NT2/D1 (cell line): Measurements from ENCODE around the gene HRCT1.
"Not testable (repeated sequence)": the region's sequence is repeated elsewhere in the genome, so short reads cannot be mapped to it uniquely, and the experiment has no call there.

Experiments
- DNase-seq: peaks from one replicate; pipeline ENCODE4 v3.0.0-alpha.2; 2011; ENCODE audit warnings: low read depth, low spot score
- H3K27me3 ChIP-seq: 2 replicates; pipeline ENCODE4 v1.6.0; 2011; ENCODE audit warnings: mild to moderate bottlenecking; ENCODE audit not compliant: insufficient read length, insufficient read depth
- H3K36me3 ChIP-seq: 2 replicates; pipeline ENCODE4 v1.6.1; 2011; ENCODE audit warnings: mild to moderate bottlenecking, low read length, mixed read lengths; ENCODE audit not compliant: insufficient read depth, insufficient read length
- H3K4me1 ChIP-seq: 2 replicates; pipeline ENCODE4 v1.5.1; 2011; ENCODE audit not compliant: insufficient read depth, insufficient read length
- H3K4me3 ChIP-seq: 2 replicates; pipeline ENCODE4 v1.5.1; 2011; ENCODE audit warnings: low read depth; ENCODE audit not compliant: insufficient read length
- H3K9ac ChIP-seq: 2 replicates; pipeline ENCODE4 v1.6.0; 2011; ENCODE audit warnings: low read depth; ENCODE audit not compliant: insufficient read length
- H3K9me3 ChIP-seq: 2 replicates; pipeline ENCODE4 v1.5.1; 2011; ENCODE audit warnings: mild to moderate bottlenecking, low read length; ENCODE audit not compliant: insufficient read depth
- SUZ12 ChIP-seq: IDR thresholded peaks from 2 replicates; pipeline ENCODE4 v1.6.1; 2011; ENCODE audit not compliant: insufficient read length, insufficient read depth; ENCODE audit errors: extremely low read depth
- YY1 ChIP-seq: IDR thresholded peaks from 2 replicates; pipeline ENCODE4 v1.6.1; 2011; ENCODE audit not compliant: insufficient read length, insufficient read depth
- ZNF274 ChIP-seq: IDR thresholded peaks from 2 replicates; pipeline ENCODE4 v1.6.1; 2011; ENCODE audit warnings: mild to moderate bottlenecking, low read depth, low read length

HRCT1 gene

GRCh38 chr9:35923927-35924763 lies 18.1 kb downstream of the HRCT1 start:
- no peaks in the 10 kb centered on the region for H3K9me3 ChIP-seq
- H3K36me3 ChIP-seq = no peaks in the 10 kb centered on the region
- no peak overlapping the region for H3K4me3 ChIP-seq
- no peaks in the 10 kb centered on the region for H3K4me1 ChIP-seq
- H3K27me3 ChIP-seq = no peaks in the 10 kb centered on the region
- no peak overlapping the region for H3K9ac ChIP-seq
- no peak for DNase-seq
- no peak for TF ChIP-seq YY1
- TF ChIP-seq SUZ12 = no peak
- no peak for TF ChIP-seq ZNF274

- no peak overlapping the region for H3K9ac ChIP-seq
Observed at GRCh38 chr9:35928591-35929452, 22.8 kb downstream of the HRCT1 start.

GRCh38 chr9:35929453-35929718 lies 23.4 kb downstream of the HRCT1 start:
- Histone ChIP-seq H3K4me3 (no peak overlapping the region), H3K4me1 (no peaks in the 10 kb centered on the region), H3K27me3 (no peaks in the 10 kb centered on the region), H3K36me3 (no peaks in the 10 kb centered on the region), H3K9me3 (no peaks in the 10 kb centered on the region), H3K9ac (no peak overlapping the region)
- TF ChIP-seq SUZ12 (no peak), YY1 (no peak), ZNF274 (no peak)
- DNase-seq = no peak

More at GRCh38 chr9:35928591-35929452, 22.8 kb downstream of the HRCT1 start:
- no peak for DNase-seq
- Histone ChIP-seq H3K36me3 (no peaks in the 10 kb centered on the region), H3K9me3 (no peaks in the 10 kb centered on the region), H3K4me3 (no peak overlapping the region), H3K4me1 (no peaks in the 10 kb centered on the region), H3K27me3 (no peaks in the 10 kb centered on the region)
- no peak for TF ChIP-seq YY1
- no peak for TF ChIP-seq SUZ12
- no peak for TF ChIP-seq ZNF274

- Histone ChIP-seq H3K27me3 (no peaks in the 10 kb centered on the region), H3K4me3 (no peak overlapping the region), H3K9ac (no peak overlapping the region), H3K9me3 (no peaks in the 10 kb centered on the region), H3K4me1 (no peaks in the 10 kb centered on the region), H3K36me3 (no peaks in the 10 kb centered on the region)
- DNase-seq = no peak
- TF ChIP-seq YY1 = no peak
- no peak for TF ChIP-seq ZNF274
- no peak for TF ChIP-seq SUZ12
Observed at GRCh38 chr9:35930521-35930920, 24.5 kb downstream of the HRCT1 start.

- Histone ChIP-seq H3K4me1 (no peaks in the 10 kb centered on the region), H3K9me3 (no peaks in the 10 kb centered on the region), H3K9ac (no peak overlapping the region), H3K4me3 (no peak overlapping the region), H3K36me3 (no peaks in the 10 kb centered on the region), H3K27me3 (no peaks in the 10 kb centered on the region)
- no peak for DNase-seq
- TF ChIP-seq ZNF274 (no peak), SUZ12 (no peak), YY1 (no peak)
Observed at GRCh38 chr9:35930989-35931388, 25.0 kb downstream of the HRCT1 start.

GRCh38 chr9:35932735-35933134 lies 26.7 kb downstream of the HRCT1 start:
- H3K9ac ChIP-seq = no peak overlapping the region
- DNase-seq = no peak
- TF ChIP-seq ZNF274 (no peak), SUZ12 (no peak), YY1 (no peak)
- no peaks in the 10 kb centered on the region for H3K9me3 ChIP-seq
- no peaks in the 10 kb centered on the region for H3K36me3 ChIP-seq
- no peaks in the 10 kb centered on the region for H3K27me3 ChIP-seq
- no peaks in the 10 kb centered on the region for H3K4me1 ChIP-seq
- no peak overlapping the region for H3K4me3 ChIP-seq

GRCh38 chr9:35933550-35934067 lies 27.6 kb downstream of the HRCT1 start:
- Histone ChIP-seq H3K4me1 (no peaks in the 10 kb centered on the region), H3K4me3 (no peak overlapping the region), H3K36me3 (no peaks in the 10 kb centered on the region), H3K27me3 (no peaks in the 10 kb centered on the region), H3K9me3 (no peaks in the 10 kb centered on the region), H3K9ac (no peak overlapping the region)
- DNase-seq = no peak
- no peak for TF ChIP-seq YY1
- no peak for TF ChIP-seq ZNF274
- TF ChIP-seq SUZ12 = no peak

- not testable (repeated sequence) for H3K4me1 ChIP-seq, H3K9me3 ChIP-seq
Observed at GRCh38 chr9:35934069-35934468, 28.1 kb downstream of the HRCT1 start.

More at GRCh38 chr9:35934069-35934468, 28.1 kb downstream of the HRCT1 start:
- H3K4me3 ChIP-seq, H3K9ac ChIP-seq, DNase-seq, H3K27me3 ChIP-seq, H3K36me3 ChIP-seq: not testable (repeated sequence)
